Body of pancreas (tissue), 4 donors: Measurements from ENCODE around the gene ARID1B. TPM values are rescaled to one million over a fixed set of nuclear protein-coding genes. Genes with fewer than 3 reads are reported as not detected.

ENCODE experiments used
- ATAC-seq: fragments of 150-250 bp; one replicate; pipeline ENCODE4 v1.9.1; 2016
- DNase-seq, 4 donors: peaks; one replicate each; pipeline ENCODE4 v3.0.0-alpha.2; 2019
- H3K27ac ChIP-seq, 4 donors: fragments of 200-600 bp; sonication (generic); 1 replicate in 3 of 4; 2 replicates in 1 of 4; pipeline versions ENCODE4 v1.5.1 to v1.6.1; 2016 to 2019; ENCODE audit warnings: mild to moderate bottlenecking in 1 of 4, mixed read lengths in 1 of 4, moderate library complexity in 1 of 4
- H3K27me3 ChIP-seq, 2 donors: fragments of 200-600 bp; sonication (generic); one replicate each; pipeline ENCODE4 v1.6.0; 2016; ENCODE audit warnings: mild to moderate bottlenecking in 1 of 2
- H3K36me3 ChIP-seq, 2 donors: fragments of 200-600 bp; sonication (generic); replicated peaks in 1 of 2; 2 replicates each; pipeline ENCODE4 v1.5.1; 2016; ENCODE audit warnings: low read depth in 2 of 2; ENCODE audit not compliant: insufficient read depth in 1 of 2
- H3K4me1 ChIP-seq: fragments of 200-600 bp; sonication (generic); one replicate; pipeline ENCODE4 v1.6.0; 2016
- H3K4me3 ChIP-seq, 2 donors: fragments of 200-600 bp; sonication (generic); 1 replicate in 1 of 2; 2 replicates in 1 of 2; pipeline ENCODE4 v1.5.1; 2016 to 2019
- H3K9me3 ChIP-seq, 3 donors: fragments of 200-600 bp; sonication (generic); 1 replicate in 2 of 3; 2 replicates in 1 of 3; pipeline ENCODE4 v1.5.1; 2016
- POLR2A ChIP-seq, 3 donors: fragments of 450-650 bp; IDR thresholded peaks; one replicate each; pipeline ENCODE4 v1.6.1; 2016; ENCODE audit warnings: antibody characterized with exemption in 3 of 3, mild to moderate bottlenecking in 2 of 3
- WGBS, 2 donors: methylation state at CpG; one replicate each; pipeline ENCODE4 v1.1.5; 2017; 5-methylcytosine and 5-hydroxymethylcytosine counted together
- intact Hi-C: fragments of 100-400 bp; cut with DNase I; formaldehyde crosslinking; loops from one replicate; pipeline ENCODE4 v1.15.1; 2023
- total RNA-seq, 2 donors: library from RNA; depleted of rRNA; stranded (reverse); fragments of >200 nt; gene quantifications; one replicate each; pipeline ENCODE4 v1.1.0, GENCODE V29; 2016
- TF ChIP-seq, protein P1 (sequence below), 7 experiments: fragments of 450-650 bp in 4 of 7; fragments of 200-600 bp in 3 of 7; sonication (generic) in 3 of 7; IDR thresholded peaks; one replicate each; pipeline ENCODE4 v1.5.1; 2016 to 2019; ENCODE audit warnings: antibody characterized with exemption in 7 of 7

ARID1B gene
- total RNA-seq, 2 donors from 2014 or later, result 71.5 to 85.1 TPM

- Histone ChIP-seq H3K36me3 (no peaks in the 10 kb centered on the region), H3K4me1 (peaks cover 51% of the 10 kb centered on the region), H3K4me3 (no peak overlapping the region), H3K27ac (peak overlapping the region; percentile 50 to 78 (median 72)), H3K9me3 (no peaks in the 10 kb centered on the region), H3K27me3 (no peaks in the 10 kb centered on the region)
- DNase-seq, result peak; percentile 40 to 67 (median 46)
- WGBS, 2 donors, result 37 to 61% methylated on average over 8 of the region's 8 CpGs
- TF ChIP-seq, protein P1, sequence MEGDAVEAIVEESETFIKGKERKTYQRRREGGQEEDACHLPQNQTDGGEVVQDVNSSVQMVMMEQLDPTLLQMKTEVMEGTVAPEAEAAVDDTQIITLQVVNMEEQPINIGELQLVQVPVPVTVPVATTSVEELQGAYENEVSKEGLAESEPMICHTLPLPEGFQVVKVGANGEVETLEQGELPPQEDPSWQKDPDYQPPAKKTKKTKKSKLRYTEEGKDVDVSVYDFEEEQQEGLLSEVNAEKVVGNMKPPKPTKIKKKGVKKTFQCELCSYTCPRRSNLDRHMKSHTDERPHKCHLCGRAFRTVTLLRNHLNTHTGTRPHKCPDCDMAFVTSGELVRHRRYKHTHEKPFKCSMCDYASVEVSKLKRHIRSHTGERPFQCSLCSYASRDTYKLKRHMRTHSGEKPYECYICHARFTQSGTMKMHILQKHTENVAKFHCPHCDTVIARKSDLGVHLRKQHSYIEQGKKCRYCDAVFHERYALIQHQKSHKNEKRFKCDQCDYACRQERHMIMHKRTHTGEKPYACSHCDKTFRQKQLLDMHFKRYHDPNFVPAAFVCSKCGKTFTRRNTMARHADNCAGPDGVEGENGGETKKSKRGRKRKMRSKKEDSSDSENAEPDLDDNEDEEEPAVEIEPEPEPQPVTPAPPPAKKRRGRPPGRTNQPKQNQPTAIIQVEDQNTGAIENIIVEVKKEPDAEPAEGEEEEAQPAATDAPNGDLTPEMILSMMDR (IDR thresholded peaks at IDR 0.05), result no peak
- TF ChIP-seq POLR2A (IDR thresholded peaks at IDR 0.05), result peak in 2 of 3 donors; percentile 42 to 45
- intact Hi-C loops, result no loop called here
- ATAC-seq, result peak; percentile 85
Measured at GRCh38 chr6:156886409-156886808, 109.2 kb downstream of the ARID1B start.

GRCh38 chr6:156887623-156888269, 110.6 kb downstream of the ARID1B start:
- Histone ChIP-seq H3K27ac (peak overlapping the region in 2 of 4 donors; percentile 73 to 78), H3K4me1 (peaks cover 47% of the 10 kb centered on the region), H3K36me3 (no peaks in the 10 kb centered on the region), H3K4me3 (no peak overlapping the region), H3K9me3 (no peaks in the 10 kb centered on the region), H3K27me3 (no peaks in the 10 kb centered on the region)
- DNase-seq, result no peak
- ATAC-seq, result no peak
- intact Hi-C loops, result no loop called here
- WGBS, 2 donors, result 71 to 83% methylated on average over 6 of the region's 6 CpGs
- TF ChIP-seq POLR2A (IDR thresholded peaks at IDR 0.05), result no peak
- TF ChIP-seq, protein P1 (IDR thresholded peaks at IDR 0.05), result no peak

- Histone ChIP-seq H3K4me1 (peaks cover 30% of the 10 kb centered on the region), H3K4me3 (no peak overlapping the region), H3K9me3 (no peaks in the 10 kb centered on the region), H3K27ac (no peak overlapping the region), H3K27me3 (no peaks in the 10 kb centered on the region), H3K36me3 (no peaks in the 10 kb centered on the region)
- ATAC-seq (no peak), DNase-seq (no peak)
- 67 to 72% methylated on average over 6 of the region's 6 CpGs for WGBS, 2 donors
- no peak for TF ChIP-seq POLR2A (IDR thresholded peaks at IDR 0.05)
- TF ChIP-seq, protein P1 (IDR thresholded peaks at IDR 0.05), result no peak
- intact Hi-C loops, result no loop called here
Measured at GRCh38 chr6:156889469-156889868, 112.3 kb downstream of the ARID1B start.

- TF ChIP-seq, protein P1 (IDR thresholded peaks at IDR 0.05), result no peak
- no peak for TF ChIP-seq POLR2A (IDR thresholded peaks at IDR 0.05)
- WGBS, 2 donors, result 93 to 94% methylated on average over 3 of the region's 3 CpGs
- Histone ChIP-seq H3K27me3 (no peaks in the 10 kb centered on the region), H3K27ac (no peak overlapping the region), H3K9me3 (no peaks in the 10 kb centered on the region), H3K4me3 (no peak overlapping the region), H3K36me3 (no peaks in the 10 kb centered on the region), H3K4me1 (peaks cover 27% of the 10 kb centered on the region)
- ATAC-seq (no peak), DNase-seq (no peak)
- intact Hi-C loops, result no loop called here
Measured at GRCh38 chr6:156889986-156890385, 112.8 kb downstream of the ARID1B start.
